Osteocyte (in vitro differentiated cells): Measurements from ENCODE around the gene CFAP46. TPM values are rescaled to one million over a fixed set of nuclear protein-coding genes. Genes with fewer than 3 reads are reported as not detected.

Source experiments
- DNase-seq: peaks from one replicate; pipeline ENCODE4 v3.0.0; 2021; ENCODE audit warnings: mixed read lengths; ENCODE audit not compliant: unreplicated experiment; ENCODE audit errors: extremely low spot score
- H3K27ac Mint-ChIP-seq: one replicate; pipeline ENCODE4 v1.8.0; 2021; ENCODE audit warnings: mild to moderate bottlenecking, mixed read lengths; ENCODE audit not compliant: unreplicated experiment
- H3K27me3 Mint-ChIP-seq: one replicate; pipeline ENCODE4 v1.8.0; 2021; ENCODE audit warnings: mixed read lengths; ENCODE audit not compliant: unreplicated experiment
- H3K36me3 Mint-ChIP-seq: one replicate; pipeline ENCODE4 v1.8.0; 2021; ENCODE audit warnings: mixed read lengths; ENCODE audit not compliant: unreplicated experiment
- H3K4me1 Mint-ChIP-seq: one replicate; pipeline ENCODE4 v1.8.0; 2021; ENCODE audit warnings: mixed read lengths; ENCODE audit not compliant: unreplicated experiment
- H3K4me3 Mint-ChIP-seq: one replicate; pipeline ENCODE4 v1.8.0; 2021; ENCODE audit warnings: mild to moderate bottlenecking, moderate library complexity, mixed read lengths; ENCODE audit not compliant: unreplicated experiment
- H3K9me3 Mint-ChIP-seq: one replicate; pipeline ENCODE4 v1.8.0; 2021; ENCODE audit warnings: mixed read lengths; ENCODE audit not compliant: unreplicated experiment
- CTCF ChIP-seq: fragments of 200-600 bp; sonication (generic); IDR thresholded peaks from 2 replicates; pipeline ENCODE4 v1.5.0; 2021; ENCODE audit warnings: antibody characterized with exemption, mild to moderate bottlenecking, moderate library complexity
- total RNA-seq: library from RNA; stranded (reverse); gene quantifications from 2 replicates; pipeline ENCODE4 v1.2.1, GENCODE V29; 2021

CFAP46 gene
- total RNA-seq, 1 donor from 2014 or later: 0.56 TPM

GRCh38 chr10:132921086-132921485 lies 21.3 kb downstream of the CFAP46 start:
- DNase-seq: no peak
- Mint-ChIP-seq H3K27me3 (no peaks in the 10 kb centered on the region), H3K36me3 (no peaks in the 10 kb centered on the region), H3K4me3 (no peak overlapping the region), H3K27ac (no peak overlapping the region), H3K9me3 (no peaks in the 10 kb centered on the region), H3K4me1 (no peaks in the 10 kb centered on the region)
- no peak for TF ChIP-seq CTCF

- Mint-ChIP-seq H3K9me3 (no peaks in the 10 kb centered on the region), H3K27ac (no peak overlapping the region), H3K36me3 (no peaks in the 10 kb centered on the region), H3K4me3 (no peak overlapping the region), H3K4me1 (no peaks in the 10 kb centered on the region), H3K27me3 (no peaks in the 10 kb centered on the region)
- DNase-seq: no peak
- TF ChIP-seq CTCF: no peak
These were observed 22.1 kb downstream of the CFAP46 start for GRCh38 chr10:132920101-132920925.

- DNase-seq: no peak
- H3K27me3 Mint-ChIP-seq: no peaks in the 10 kb centered on the region
- TF ChIP-seq CTCF: no peak
These were observed 22.8 kb downstream of the CFAP46 start for GRCh38 chr10:132919374-132920100.

GRCh38 chr10:132918617-132919373 lies 23.6 kb downstream of the CFAP46 start:
- Mint-ChIP-seq H3K36me3 (no peaks in the 10 kb centered on the region), H3K27me3 (no peaks in the 10 kb centered on the region)
- no peak for DNase-seq

More at GRCh38 chr10:132919374-132920100, 22.8 kb downstream of the CFAP46 start:
- Mint-ChIP-seq H3K36me3 (no peaks in the 10 kb centered on the region), H3K4me3 (no peak overlapping the region), H3K27ac (no peak overlapping the region), H3K4me1 (no peaks in the 10 kb centered on the region), H3K9me3 (no peaks in the 10 kb centered on the region)

More at GRCh38 chr10:132918617-132919373, 23.6 kb downstream of the CFAP46 start:
- Mint-ChIP-seq H3K4me3 (no peak overlapping the region), H3K4me1 (no peaks in the 10 kb centered on the region), H3K27ac (no peak overlapping the region), H3K9me3 (no peaks in the 10 kb centered on the region)
- no peak for TF ChIP-seq CTCF
